Epithelial cell of esophagus (primary cell): ENCODE results near the gene C3orf70.

Source experiments
- DNase-seq: peaks from one replicate; pipeline ENCODE4 v3.0.0; 2010; ENCODE audit warnings: low read depth
- H3K4me3 ChIP-seq: 2 replicates; pipeline ENCODE4 v1.5.1; 2011; ENCODE audit warnings: mild to moderate bottlenecking, low read length, control low read depth
- TF ChIP-seq, protein P1 (sequence below): IDR thresholded peaks from 2 replicates; pipeline ENCODE4 v1.5.1; 2011; ENCODE audit warnings: low read depth, mild to moderate bottlenecking, low read length, control low read depth, inconsistent platforms; ENCODE audit not compliant: insufficient read depth; ENCODE audit errors: missing control alignments

Gene C3orf70

DNA sequence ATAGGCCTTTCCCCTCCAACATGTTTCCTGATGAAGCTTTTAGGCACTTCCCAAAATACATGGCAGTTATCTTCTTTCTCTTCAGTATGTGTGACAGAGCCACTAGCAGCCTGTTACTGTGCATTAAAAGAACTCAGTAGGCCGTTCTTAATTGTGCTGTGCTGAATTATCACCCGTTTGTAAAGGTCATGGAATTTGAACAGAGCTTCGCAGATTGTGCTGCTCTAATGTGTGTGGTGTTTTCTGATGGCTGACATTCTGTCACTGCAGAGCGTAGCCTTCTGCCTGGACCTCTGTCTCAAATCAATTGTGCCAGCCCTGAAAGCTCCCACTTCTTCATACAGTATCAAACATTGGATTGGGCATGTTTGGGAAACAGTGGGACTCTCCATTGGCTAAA, 111.3 kb downstream of the C3orf70 start:
- H3K4me3 ChIP-seq: no peak overlapping the region
- TF ChIP-seq, protein P1, sequence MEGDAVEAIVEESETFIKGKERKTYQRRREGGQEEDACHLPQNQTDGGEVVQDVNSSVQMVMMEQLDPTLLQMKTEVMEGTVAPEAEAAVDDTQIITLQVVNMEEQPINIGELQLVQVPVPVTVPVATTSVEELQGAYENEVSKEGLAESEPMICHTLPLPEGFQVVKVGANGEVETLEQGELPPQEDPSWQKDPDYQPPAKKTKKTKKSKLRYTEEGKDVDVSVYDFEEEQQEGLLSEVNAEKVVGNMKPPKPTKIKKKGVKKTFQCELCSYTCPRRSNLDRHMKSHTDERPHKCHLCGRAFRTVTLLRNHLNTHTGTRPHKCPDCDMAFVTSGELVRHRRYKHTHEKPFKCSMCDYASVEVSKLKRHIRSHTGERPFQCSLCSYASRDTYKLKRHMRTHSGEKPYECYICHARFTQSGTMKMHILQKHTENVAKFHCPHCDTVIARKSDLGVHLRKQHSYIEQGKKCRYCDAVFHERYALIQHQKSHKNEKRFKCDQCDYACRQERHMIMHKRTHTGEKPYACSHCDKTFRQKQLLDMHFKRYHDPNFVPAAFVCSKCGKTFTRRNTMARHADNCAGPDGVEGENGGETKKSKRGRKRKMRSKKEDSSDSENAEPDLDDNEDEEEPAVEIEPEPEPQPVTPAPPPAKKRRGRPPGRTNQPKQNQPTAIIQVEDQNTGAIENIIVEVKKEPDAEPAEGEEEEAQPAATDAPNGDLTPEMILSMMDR: no peak
- DNase-seq: no peak

DNA sequence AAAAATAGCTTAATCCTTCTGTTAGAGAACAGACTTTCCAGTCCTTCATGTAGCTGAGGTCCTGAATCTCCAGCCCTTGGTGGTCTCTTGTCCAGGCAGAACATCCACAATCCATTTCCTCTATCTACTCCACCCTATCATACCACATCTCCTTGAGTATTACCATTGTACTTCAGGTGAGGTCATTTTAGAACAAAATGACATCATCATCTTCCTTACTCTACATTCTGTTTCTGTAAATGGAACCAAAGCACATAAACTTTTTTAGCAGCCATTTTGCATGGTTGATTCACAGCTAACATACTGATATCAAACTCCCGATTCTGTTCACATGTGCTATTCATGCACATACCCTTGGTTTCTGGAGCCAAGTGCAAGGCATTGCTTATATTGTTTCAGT, 112.4 kb downstream of the C3orf70 start:
- TF ChIP-seq, protein P1: no peak
- DNase-seq: no peak

DNA sequence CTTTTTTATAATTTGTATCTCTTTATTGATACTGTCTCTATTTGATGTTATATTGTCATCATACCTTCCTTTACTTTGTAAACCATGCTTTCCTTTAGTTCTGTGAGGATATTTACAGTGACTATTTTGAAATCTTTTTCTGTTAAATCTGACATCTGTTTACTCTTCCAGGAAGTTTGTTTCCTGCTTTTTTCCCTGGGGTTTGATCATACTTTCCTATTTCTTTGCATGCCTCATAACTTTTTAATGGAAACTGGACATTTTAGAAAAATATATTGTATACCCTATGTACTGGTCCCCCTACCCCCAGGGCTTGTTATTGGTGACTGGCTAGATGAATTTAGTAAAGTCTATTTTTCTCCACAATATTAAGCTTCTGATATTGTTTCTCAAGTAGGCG, 115.1 kb downstream of the C3orf70 start:
- no peak for DNase-seq
- H3K4me3 ChIP-seq: no peak overlapping the region
- TF ChIP-seq, protein P1: no peak

More for the DNA sequence above, 112.4 kb downstream of the C3orf70 start:
- H3K4me3 ChIP-seq: no peak overlapping the region

DNA sequence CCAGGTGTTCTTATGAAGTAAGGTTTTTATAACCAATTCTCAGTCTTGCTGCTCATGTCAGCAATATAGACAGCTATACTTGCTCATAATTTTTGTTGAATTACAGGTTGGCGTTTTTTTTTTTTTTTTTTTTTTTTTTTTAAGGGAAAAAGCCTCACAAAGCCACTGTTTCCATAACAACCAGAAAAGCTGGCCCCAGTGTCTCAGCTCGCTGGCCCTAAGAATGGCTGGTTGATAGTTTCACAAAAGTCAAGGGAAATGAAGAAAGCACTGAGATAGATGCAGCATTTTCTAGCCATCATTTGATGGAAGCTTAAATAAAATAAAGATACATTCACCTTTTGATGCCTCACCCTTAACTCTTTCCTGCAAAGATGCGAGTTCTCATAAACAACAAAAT, 121.9 kb downstream of the C3orf70 start:
- H3K4me3 ChIP-seq: no peak overlapping the region
- no peak for DNase-seq
- TF ChIP-seq, protein P1: no peak

DNA sequence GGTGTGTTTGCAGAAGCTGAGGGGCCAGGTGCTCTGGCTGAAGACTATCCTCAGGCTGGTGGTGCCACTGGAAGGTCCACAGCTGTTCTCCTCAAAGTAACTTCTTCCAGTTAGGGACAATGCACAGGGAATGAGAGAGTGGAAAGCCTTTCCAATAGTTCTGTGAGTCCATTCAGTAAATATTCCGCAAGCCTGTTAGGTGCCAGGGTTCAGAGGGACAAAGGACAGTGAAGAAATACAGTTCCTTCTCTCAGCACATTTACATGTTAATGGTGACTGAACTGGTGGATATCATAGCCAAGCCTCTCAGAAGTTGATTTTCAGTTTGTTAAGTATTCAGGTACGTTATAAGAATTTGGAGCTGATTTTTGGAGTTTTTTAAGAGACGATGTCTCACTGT, 122.5 kb downstream of the C3orf70 start:
- TF ChIP-seq, protein P1: no peak
- no peak overlapping the region for H3K4me3 ChIP-seq
- no peak for DNase-seq

DNA sequence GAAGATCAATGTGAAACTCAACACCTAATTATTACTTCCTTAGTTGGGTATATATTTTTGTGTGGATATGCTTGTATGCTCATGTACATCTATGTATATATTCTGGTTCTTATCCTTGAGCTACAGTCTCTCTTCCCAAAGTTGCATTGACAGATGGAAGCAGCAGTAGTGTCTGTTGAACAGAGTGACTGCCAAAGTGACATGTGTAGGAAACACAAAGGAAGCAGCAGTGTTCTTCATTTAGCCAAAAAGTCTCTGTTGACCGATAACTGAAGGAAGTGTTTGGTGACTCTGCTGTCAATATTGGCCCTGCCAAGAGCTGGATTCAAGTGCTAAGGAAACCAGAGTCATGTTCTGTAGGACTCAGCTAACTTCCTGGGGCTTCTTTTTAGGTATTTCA, 123.8 kb downstream of the C3orf70 start:
- DNase-seq: no peak
- no peak overlapping the region for H3K4me3 ChIP-seq
- TF ChIP-seq, protein P1: no peak

DNA sequence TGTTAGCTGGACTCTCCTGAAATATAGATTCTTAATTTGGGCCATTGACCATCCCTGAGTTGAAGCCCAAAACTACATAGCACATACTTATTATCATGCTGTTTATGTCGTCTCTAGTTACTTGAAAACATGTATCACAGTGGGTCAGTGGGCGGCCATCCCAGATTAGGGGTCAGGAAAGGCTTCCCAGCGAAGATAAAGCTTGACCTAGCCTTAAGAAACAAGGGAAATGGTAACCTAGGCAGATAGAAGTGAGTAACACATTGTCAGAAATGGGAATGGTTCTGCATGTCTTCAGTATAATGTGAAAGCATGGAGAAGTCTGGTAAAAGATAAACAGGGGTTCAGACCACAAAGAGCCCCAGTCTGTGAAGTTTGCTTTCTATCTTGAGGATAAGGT, 124.7 kb downstream of the C3orf70 start:
- no peak overlapping the region for H3K4me3 ChIP-seq
- no peak for DNase-seq
- TF ChIP-seq, protein P1: no peak
